Stimulated activated CD8-positive, alpha-beta memory T cell treated with anti-CD3 and anti-CD28 coated beads, Interleukin-2, amount 100 ng/mL, for 48 hours (primary cell): ENCODE data around the gene CDKAL1.
"Not testable (repeated sequence)": the region's sequence is repeated elsewhere in the genome, so short reads cannot be mapped to it uniquely, and the experiment has no call there.

Source experiments
- DNase-seq, 2 donors: peaks; one replicate each; pipeline ENCODE4 v3.0.0-alpha.2; 2020; ENCODE audit warnings: low read depth in 2 of 2

Gene CDKAL1

GRCh38 chr6:20708367-20709124 is 174.3 kb downstream of the CDKAL1 start:
- no peak for DNase-seq

DNA sequence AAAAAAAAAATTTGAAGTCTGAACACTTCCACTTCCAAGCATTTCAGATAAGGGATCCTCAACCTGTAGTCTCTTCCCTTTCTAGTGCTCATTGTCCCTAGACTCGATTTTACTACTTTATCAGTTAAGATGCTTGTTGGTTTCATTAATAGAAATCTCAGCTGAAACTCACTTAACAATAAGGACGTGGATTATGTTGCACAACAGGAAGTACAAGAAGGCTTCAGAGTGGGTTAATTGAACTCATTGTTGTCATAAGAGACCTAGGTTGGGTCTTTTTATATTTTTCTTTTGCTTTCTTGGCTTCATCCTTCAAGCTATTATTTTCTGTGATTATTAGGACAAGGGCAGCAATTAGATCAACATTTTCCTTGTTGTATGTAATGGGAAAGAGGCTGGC is 175.2 kb downstream of the CDKAL1 start:
- no peak for DNase-seq

DNA sequence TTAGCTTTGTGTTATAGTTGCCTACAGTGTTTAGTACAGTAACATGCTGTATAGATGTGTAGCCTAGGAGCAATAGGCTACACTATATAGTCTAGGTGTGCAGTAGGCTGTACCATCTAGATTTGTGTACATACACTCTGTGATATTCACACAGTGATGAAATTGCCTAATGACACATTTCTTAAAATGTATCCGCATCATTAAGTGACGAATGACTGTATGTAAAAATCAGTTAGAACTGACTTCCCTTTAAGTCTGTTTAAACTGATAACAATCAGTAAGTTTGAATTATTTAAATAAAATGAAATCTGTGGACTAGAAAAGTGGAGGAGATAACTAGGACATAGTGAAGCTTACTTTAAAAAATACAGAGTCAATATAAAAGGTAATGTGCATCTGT is 176.1 kb downstream of the CDKAL1 start:
- no peak for DNase-seq

DNA sequence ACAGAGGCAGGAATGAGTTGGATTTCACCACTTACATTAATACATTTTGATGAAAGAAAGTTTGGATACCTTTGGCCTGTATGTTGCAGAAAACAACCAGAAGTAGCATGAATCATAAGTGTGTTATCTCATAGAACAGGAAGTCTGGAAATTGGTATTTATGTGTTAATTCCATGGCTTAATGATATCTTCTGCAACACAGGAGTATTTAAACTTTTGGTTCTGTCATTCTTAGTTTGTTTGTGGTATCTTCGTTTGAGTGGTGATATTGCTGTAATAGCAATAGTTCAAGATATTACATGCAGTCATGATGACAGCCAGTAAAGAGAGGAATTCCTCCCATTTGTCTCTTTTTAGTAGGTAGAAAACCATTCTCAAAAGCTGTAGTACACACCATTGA is 177.3 kb downstream of the CDKAL1 start:
- no peak for DNase-seq

- DNase-seq: no peak
Measured at GRCh38 chr6:20712011-20712410, 177.8 kb downstream of the CDKAL1 start.

- DNase-seq: no peak
Measured at GRCh38 chr6:20715135-20715806, 181.0 kb downstream of the CDKAL1 start.

- DNase-seq: no peak
Measured at GRCh38 chr6:20716865-20717264, 182.6 kb downstream of the CDKAL1 start.

DNA sequence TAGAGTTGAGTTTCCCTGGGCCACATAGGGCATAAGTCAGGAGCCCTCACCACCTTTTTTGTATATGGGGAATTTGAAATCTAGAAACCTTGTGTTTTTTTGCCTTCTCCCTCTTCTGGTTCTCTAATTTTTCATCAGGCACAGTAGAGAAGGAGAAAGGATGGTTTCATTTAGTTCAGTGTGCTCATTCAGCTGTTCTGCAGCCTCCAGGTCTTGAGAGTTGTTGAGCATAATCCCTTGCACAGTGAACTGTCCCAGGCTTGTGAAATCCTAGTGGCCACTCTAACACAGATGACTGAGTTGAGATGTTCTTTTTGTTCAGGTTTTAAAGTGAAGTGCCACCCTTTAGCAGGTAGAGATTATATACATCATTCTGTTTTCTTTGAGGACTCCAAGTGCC is 183.5 kb downstream of the CDKAL1 start:
- no peak for DNase-seq

DNA sequence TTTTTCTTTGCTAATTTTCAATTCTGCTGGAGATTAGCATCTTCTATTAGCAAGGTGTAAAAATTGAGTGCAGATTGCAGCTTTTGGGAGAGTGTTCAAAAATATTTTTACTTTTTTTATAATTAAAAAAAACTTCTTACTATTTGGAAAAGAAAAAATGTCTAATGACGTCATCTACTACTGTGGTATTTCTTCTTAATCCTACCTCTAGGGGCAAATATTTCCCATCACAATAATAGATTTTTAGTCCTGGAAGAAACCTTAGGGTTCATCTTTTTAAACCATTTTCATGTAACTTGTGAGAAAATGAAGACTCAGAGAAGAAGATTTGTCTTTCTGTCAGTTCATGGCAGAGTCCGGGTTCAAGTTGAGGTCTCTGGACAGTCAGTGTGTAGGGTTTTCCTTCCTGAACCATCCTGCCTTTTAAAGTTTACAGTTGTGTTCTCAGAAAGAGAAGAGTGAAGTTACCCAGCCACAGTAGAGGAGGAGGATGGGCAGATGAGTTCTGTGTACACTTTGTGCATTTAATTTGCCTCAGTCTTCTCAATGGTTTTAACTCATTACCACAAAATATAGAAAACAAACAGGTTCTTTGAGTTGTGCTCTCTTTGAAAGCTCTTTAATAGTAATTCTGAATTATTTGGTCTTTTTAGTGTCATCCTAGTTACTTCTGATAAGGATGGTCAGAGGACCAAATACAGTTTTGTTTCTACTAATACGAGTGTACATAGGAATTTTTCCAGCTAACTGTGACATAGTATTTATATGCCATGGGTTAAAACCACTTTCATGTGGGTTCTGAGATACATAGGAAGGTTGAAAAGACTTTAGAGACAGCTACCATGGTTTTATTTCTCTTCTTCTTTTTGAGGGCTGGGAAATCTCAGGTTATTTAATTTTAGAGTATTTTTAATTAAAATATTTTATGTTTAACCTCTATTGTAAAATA is 184.7 kb downstream of the CDKAL1 start:
- no peak for DNase-seq

DNA sequence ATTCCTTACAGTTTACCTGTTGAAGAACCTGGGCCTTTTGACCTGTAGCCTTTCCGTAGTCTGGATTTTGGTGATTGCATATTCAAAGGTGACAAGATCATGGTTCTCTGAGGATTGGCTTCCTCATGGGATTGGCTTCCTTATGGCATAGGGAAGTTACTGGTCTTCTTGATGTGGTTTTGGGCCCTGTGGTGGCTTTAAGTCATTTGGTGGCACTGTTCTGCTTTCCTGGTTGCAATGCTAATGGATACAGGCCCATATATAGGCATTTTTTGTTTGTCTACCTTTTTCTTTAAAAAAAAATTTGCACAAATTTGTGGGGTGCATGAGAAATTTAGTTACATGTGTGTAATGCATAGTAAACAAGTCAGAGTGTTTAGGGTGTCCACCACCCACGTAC is 185.7 kb downstream of the CDKAL1 start:
- DNase-seq: no peak

DNA sequence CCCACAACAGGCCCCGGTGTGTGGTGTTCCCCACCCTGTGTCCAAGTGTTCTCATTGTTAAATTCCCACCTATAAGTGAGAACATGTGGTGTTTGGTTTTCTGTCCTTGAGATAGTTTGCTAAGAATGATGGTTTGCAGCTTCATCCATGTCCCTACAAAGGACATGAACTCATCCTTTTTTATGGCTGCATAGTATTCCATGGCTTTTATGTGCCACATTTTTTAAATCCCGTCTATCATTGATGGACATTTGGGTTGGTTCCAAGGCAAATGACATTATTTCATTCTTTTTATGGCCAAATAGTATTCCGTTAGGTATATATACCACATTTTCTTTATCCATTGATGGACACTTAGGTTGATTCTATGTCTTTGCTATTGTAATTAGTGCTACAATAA is 186.9 kb downstream of the CDKAL1 start:
- DNase-seq: not testable (repeated sequence)

- no peak for DNase-seq
Measured at GRCh38 chr6:20722455-20722854, 188.2 kb downstream of the CDKAL1 start.

GRCh38 chr6:20723236-20723635 is 189.0 kb downstream of the CDKAL1 start:
- no peak for DNase-seq

- no peak for DNase-seq
Measured at GRCh38 chr6:20724443-20725190, 190.4 kb downstream of the CDKAL1 start.

DNA sequence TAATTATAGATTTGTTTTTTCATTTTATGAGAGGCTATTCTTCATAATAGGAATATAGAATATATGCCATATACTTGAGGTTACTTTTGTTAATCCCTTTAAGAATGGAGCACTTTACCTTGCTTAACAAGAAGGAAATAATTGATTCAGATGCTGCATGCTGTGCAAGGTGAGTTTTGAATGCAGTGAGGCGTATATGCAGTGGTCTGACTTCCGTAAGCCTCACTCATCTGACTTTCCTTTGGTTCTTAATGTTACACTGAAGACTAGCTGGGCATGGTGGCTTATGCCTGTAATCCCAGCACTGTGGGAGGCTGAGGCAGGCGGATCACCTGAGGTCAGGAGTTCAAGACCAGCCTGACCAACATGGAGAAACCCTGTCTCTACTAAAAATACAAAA is 191.0 kb downstream of the CDKAL1 start:
- DNase-seq: not testable (repeated sequence)

DNA sequence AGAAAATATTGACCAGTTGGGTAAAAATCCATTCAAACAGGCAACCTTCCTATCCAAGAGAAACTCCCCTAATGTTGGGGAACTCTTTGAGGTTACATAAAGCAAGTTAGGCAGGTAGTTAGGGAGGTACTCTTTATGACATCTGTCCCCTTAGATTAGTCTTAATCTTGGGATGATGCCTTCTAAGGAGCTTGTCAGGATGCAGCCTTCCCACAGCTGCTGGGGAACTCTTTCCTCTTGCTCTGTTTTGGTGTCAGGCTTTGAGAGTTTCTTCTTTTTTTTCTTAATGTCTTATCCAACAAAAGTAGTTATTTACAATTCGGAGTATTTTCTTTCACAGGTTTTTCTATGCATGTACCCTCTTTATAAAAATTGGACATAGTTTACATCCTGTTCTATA is 194.8 kb downstream of the CDKAL1 start:
- DNase-seq: no peak

GRCh38 chr6:20732362-20732761 is 198.1 kb downstream of the CDKAL1 start:
- DNase-seq: not testable (repeated sequence)

DNA sequence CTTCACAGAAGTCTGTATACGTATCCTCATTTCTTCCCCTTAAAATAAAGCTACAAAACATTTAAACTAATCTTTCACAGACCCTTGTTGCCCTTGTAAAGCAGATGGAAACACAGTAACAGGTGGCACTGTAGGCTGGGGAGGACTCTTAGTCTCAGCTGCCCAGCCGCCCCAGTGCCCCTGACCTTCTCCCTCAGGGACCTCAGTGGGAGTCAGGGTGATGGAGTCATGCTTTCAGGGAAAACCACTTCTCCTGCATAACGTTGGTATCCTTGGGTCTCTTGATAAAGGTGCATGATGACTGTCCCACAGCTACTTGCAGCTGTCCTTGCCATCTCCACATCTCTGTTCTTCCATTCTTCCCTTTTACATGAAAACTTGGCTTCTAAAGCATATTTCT is 198.6 kb downstream of the CDKAL1 start:
- no peak for DNase-seq

DNA sequence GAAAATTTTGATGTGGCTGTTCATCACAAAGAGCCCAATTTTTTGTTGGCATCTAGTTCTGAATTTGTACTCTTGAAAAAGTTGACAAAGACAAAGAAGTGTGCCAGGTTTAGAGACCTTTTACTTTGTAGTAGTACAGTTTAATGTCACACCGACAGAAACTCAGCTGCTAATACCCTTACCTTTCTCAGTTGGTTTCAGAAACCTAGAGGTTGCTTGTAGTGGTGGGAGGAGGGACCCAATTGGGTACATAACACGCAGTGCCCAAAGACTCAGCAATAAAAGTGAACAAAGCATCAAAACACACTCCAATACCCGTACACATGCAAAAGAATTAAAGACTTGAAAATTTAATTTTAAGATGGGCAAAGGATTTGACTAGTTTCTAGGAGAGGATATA is 203.7 kb downstream of the CDKAL1 start:
- no peak for DNase-seq

- DNase-seq: no peak
Measured at GRCh38 chr6:20740088-20740487, 205.8 kb downstream of the CDKAL1 start.

DNA sequence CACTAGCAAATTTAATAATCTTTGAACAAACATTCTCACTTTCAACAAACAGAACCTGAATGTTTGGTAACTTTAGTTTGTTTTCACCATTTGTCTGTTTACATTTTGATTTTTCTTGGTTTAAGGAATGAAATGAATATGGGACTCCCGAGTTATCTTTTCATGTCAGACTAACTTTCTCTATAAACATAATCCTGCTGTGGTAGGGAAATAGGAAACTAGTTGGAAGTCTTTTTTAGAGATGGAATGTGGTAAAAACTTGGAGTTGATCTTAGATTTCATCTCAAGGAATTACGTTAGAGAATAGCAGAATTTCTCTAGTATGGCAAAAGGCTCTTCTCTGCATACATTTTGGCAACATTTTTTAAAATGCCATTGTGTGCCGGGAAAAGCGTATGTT is 206.5 kb downstream of the CDKAL1 start:
- DNase-seq: no peak

DNA sequence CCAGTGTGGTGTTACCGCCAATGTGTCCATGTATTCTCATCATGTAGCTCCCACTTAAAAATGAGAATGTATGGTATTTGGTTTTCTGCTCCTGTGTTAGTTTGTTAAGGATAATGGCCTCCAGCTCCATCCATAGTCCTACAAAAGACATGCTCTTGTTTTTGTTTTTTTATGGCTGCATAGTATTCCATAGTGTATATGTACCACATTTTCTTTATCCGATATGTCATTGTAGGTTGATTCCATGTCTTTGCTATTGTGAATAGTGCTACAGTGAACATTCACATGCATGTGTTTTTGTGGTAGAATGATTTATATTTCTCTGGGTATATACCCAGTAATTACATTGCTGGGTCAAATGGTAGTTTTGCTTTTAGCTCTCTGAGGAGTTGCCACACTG is 207.2 kb downstream of the CDKAL1 start:
- DNase-seq: no peak
